ENCODE data around the gene STKLD1.
"Not testable (repeated sequence)": the region's sequence is repeated elsewhere in the genome, so short reads cannot be mapped to it uniquely, and the experiment has no call there.

Gene STKLD1

GRCh38 chr9:133366435-133366834 lies 9.7 kb upstream of the STKLD1 start:
- DNase-seq = no peak

- no peak for DNase-seq
These were observed 8.9 kb upstream of the STKLD1 start for GRCh38 chr9:133367221-133367620.

- no peak for DNase-seq
These were observed 8.4 kb upstream of the STKLD1 start for GRCh38 chr9:133367778-133368177.

- DNase-seq = no peak
These were observed 7.8 kb upstream of the STKLD1 start for GRCh38 chr9:133368249-133368881.

- DNase-seq = no peak
These were observed 6.7 kb upstream of the STKLD1 start for GRCh38 chr9:133369422-133369821.

GRCh38 chr9:133369933-133370332 lies 6.2 kb upstream of the STKLD1 start:
- DNase-seq = no peak

GRCh38 chr9:133370685-133371084 lies 5.5 kb upstream of the STKLD1 start:
- no peak for DNase-seq

- no peak for DNase-seq
These were observed 4.9 kb upstream of the STKLD1 start for GRCh38 chr9:133371261-133371711.

GRCh38 chr9:133372144-133372543 lies 4.0 kb upstream of the STKLD1 start:
- DNase-seq = no peak

- DNase-seq = no peak
These were observed 1.5 kb upstream of the STKLD1 start for GRCh38 chr9:133374612-133375115.

GRCh38 chr9:133375116-133375723 lies 946 bp upstream of the STKLD1 start:
- DNase-seq = no peak

- DNase-seq = not testable (repeated sequence)
These were observed 1.1 kb downstream of the STKLD1 start for GRCh38 chr9:133377280-133377679.

GRCh38 chr9:133377721-133378216 lies 1.6 kb downstream of the STKLD1 start:
- DNase-seq = no peak

GRCh38 chr9:133378408-133378962 lies 2.3 kb downstream of the STKLD1 start:
- DNase-seq = no peak

- no peak for DNase-seq
These were observed 3.3 kb downstream of the STKLD1 start for GRCh38 chr9:133379153-133380086.

- no peak for DNase-seq
These were observed 4.6 kb downstream of the STKLD1 start for GRCh38 chr9:133380734-133381133.

GRCh38 chr9:133382507-133383141 lies 6.5 kb downstream of the STKLD1 start:
- no peak for DNase-seq

- no peak for DNase-seq
These were observed 7.3 kb downstream of the STKLD1 start for GRCh38 chr9:133383438-133383837.

- DNase-seq = no peak
These were observed 8.7 kb downstream of the STKLD1 start for GRCh38 chr9:133384736-133385321.

- DNase-seq = no peak
These were observed 9.3 kb downstream of the STKLD1 start for GRCh38 chr9:133385452-133385851.

- no peak for DNase-seq
These were observed 10.2 kb downstream of the STKLD1 start for GRCh38 chr9:133386338-133386737.

GRCh38 chr9:133387680-133388079 lies 11.5 kb downstream of the STKLD1 start:
- DNase-seq = no peak

All from kidney glomerular epithelial cell (primary cell).